ENCODE results near the gene ZCCHC24. TPM values are rescaled to one million over a fixed set of nuclear protein-coding genes. Genes with fewer than 3 reads are reported as not detected.

ZCCHC24 gene
- polyA plus RNA-seq, 3 donors = 18.3 to 25.5 (median 22.5) TPM

Other genes with a start within 250 kb of the ZCCHC24 start
- gene PPIF, start 98.2 kb downstream of the ZCCHC24 start, polyA plus RNA-seq (ENCODE audit: insufficient read length in 3 of 3) = 10 to 100 TPM; 64.7 to 77.5 (median 73.4) TPM
- 1 to 10 TPM in 2 of 3 donors, under 1 TPM in 1; 0.42 to 3.4 (median 1.6) TPM for gene EIF5AL1, start 66.9 kb upstream of the ZCCHC24 start, polyA plus RNA-seq (ENCODE audit: insufficient read length in 3 of 3)
- under 1 TPM in 2 of 3 donors, not detected in 1; 0.13 TPM for gene SFTPA2, start 114.8 kb upstream of the ZCCHC24 start, polyA plus RNA-seq (ENCODE audit: insufficient read length in 3 of 3)
- gene SFTPA1, start 165.3 kb upstream of the ZCCHC24 start, polyA plus RNA-seq (ENCODE audit: insufficient read length in 3 of 3) = under 1 TPM in 1 of 3 donors, not detected in 2; 0.04 TPM

Data from renal pelvis (tissue), 3 donors.